ENCODE results near the gene ORAI3. TPM values are rescaled to one million over a fixed set of nuclear protein-coding genes. Genes with fewer than 3 reads are reported as not detected.

Gene ORAI3
- polyA plus RNA-seq, 1 of the 3 experiments (the other 2 are of a cell fraction): 29.0 TPM

DNA sequence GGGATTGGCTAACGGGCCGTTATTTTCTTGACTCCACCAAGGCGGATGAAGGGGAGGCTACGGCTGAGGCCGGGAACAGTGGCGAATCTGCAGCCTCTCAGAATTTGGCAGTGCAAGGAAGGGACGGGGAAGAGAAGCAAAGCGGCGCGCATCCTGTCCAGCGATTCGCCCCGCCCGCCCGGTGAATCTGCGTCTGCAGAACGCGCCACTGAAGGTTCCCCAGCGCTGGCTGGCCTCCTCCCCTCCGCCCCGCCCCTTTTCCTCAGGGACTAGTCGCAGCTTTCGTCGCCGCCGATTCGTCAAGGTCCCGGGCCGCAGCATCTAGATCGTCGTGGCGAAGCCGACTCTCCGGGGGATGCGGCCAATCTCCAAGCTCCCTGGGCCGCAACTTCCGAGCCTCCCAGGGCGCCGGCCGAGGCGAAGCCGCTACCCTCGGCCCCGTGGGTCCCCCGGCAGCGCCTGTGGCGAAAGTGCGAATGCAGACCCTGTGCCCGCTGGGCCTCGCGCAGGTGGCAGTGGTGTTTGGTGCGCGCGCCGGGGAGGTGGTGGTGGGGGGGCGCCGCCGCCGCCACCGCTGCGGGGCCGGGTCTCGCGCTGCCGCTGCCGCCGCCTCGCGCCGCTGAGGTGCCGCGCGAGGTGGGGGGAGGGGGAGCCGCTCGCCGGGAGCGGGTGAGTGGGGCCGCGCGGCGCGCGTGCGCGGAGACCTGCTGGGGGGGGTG is 8.7 kb downstream of the ORAI3 start, which contains the start of gene SETD1A (continued):
- peak; percentile 36; the same call in 1 of the 2 replicates for TF ChIP-seq TAF1 (IDR thresholded peaks at IDR 0.05; ENCODE audit: borderline replicate concordance, low read depth, low read length)

DNA sequence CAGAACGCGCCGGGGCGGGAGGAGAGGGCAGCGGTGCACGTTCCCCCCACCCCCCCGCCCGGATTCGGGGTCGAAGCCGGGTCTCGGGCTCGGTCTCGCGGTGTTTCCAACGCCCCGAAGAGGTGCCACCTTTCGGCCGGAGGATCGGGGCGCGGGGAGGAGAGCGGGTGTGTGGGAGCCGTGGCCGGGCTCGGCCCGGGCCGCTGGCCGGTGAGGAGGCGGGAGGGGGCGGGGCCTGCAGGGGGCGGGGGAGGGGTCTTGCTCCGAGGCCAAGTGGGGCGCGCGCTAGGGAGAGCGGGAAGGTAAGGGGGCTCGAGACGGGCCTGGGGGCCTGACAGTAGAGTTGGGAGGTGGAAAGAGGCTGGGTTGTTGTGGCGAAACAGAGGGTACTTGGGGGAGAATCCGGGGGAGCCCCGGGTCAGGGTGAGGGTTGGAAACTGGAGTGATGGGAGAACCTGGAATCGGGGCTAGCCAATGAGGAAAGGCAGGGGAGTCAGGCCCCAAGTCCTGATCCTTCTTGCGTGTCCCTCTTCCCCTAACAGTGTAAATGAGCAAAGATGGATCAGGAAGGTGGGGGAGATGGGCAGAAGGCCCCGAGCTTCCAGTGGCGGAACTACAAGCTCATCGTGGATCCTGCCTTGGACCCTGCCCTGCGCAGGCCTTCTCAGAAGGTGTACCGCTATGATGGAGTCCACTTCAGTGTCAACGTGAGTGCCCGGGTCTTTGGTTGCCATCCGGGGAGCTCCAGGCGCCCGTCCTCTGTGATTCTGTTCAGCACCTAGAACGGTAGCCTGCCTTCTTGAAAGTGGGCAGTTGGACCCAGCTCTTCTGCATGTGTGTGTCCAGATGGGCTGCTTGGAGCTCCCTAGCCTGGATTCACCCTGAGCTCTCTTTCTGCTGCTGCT is 9.6 kb downstream of the ORAI3 start:
- H2AFZ ChIP-seq (ENCODE audit: low read depth): no peak overlapping the region
- TF ChIP-seq CHD2 (IDR thresholded peaks at IDR 0.05; ENCODE audit: low read length, partially characterized antibody) (peak; percentile 95), ZBTB33 (IDR thresholded peaks at IDR 0.05; ENCODE audit: borderline replicate concordance, low read depth) (peak; percentile 73; the same call in 1 of the 2 replicates), RCOR1 (IDR thresholded peaks at IDR 0.05; ENCODE audit: low read length) (no peak), SIN3A (IDR thresholded peaks at IDR 0.05; ENCODE audit: borderline replicate concordance, low read depth, low read length) (no peak), MAX (IDR thresholded peaks at IDR 0.05; ENCODE audit: low read depth) (no peak)
- no peaks in the 10 kb centered on the region; the same call in 1 of the 2 replicates for H4K20me1 ChIP-seq (ENCODE audit: insufficient read depth)
- H3K79me2 ChIP-seq (ENCODE audit: insufficient read depth): peaks cover 28% of the 10 kb centered on the region
- peak overlapping the region; percentile 92 for H3K4me2 ChIP-seq
- peaks cover 29% of the 10 kb centered on the region for H3F3A ChIP-seq (replicated peaks; ENCODE audit: insufficient read depth)
- H3K4me1 ChIP-seq (ENCODE audit: control insufficient read depth in 1 of 2, insufficient read depth in 2 of 2, low read depth in 1 of 2, low read length in 1 of 2): peaks cover 0 to 21% of the 10 kb centered on the region in 2 experiments; a peak in 1 of 4 replicates
- H3K4me3 ChIP-seq (ENCODE audit: low read depth in 2 of 2, low read length in 1 of 2): peak overlapping the region; percentile 68 to 74
- 16% methylated on average over 23 of the region's 55 CpGs for WGBS (ENCODE audit: low lambda C conversion rate)
- ChIA-PET CTCF (interaction anchor here (1.5 to 2.3 kb wide), 5 partner anchors 8 to 484 kb away, joined by 3 to 10 read pairs (median 6); partner anchors contain the start of genes HSD3B7 and ZNF843), POLR2A (interaction anchor here (0.5 to 1.7 kb wide), 4 partner anchors 9 to 484 kb away, joined by 3 to 6 read pairs (median 4); partner anchors contain the start of genes ORAI3 and ZNF843)
- DNase-seq: peak; percentile 93
- H3K36me3 ChIP-seq (replicated peaks in 1 of 2; ENCODE audit: control insufficient read depth in 1 of 2, insufficient read depth in 2 of 2, low read length in 1 of 2): peaks cover 34 to 45% of the 10 kb centered on the region in 2 experiments
- H3K9me3 ChIP-seq: no peaks in the 10 kb centered on the region
- no peaks in the 10 kb centered on the region for H3K27me3 ChIP-seq (ENCODE audit: insufficient read depth)
- peak overlapping the region; percentile 38 to 98; a peak in 3 of 4 replicates for H3K27ac ChIP-seq (ENCODE audit: low read depth in 2 of 2, low read length in 1 of 2)
- H3K9ac ChIP-seq: peak overlapping the region; percentile 100
- H3K9me2 ChIP-seq: no peaks in the 10 kb centered on the region

DNA sequence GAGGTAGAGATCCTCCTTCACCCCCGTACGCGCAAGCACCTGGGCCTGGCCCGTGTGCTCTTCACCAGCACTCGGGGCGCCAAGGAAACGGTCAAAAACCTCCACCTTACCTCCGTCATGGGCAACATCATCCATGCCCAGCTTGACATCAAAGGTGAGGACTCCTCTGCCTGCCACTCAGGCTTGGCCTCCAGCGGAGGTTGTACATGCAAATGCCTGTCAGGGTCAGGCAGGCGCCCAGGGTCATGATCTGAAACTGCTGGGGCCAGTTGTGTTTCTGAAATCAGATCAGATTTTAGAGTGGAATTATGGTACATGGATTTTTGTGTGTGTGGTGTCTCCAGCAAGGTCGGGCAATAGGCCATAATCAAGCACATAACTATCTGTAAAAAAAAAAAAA is 12.5 kb downstream of the ORAI3 start:
- Histone ChIP-seq H3K9ac (no peak overlapping the region), H3K27me3 (ENCODE audit: insufficient read depth) (no peaks in the 10 kb centered on the region), H3K4me2 (no peak overlapping the region), H3K4me3 (ENCODE audit: low read depth in 2 of 2, low read length in 1 of 2) (no peak overlapping the region), H3K27ac (ENCODE audit: low read depth in 2 of 2, low read length in 1 of 2) (no peak overlapping the region), H3F3A (replicated peaks; ENCODE audit: insufficient read depth) (peaks cover 6% of the 10 kb centered on the region), H2AFZ (ENCODE audit: low read depth) (no peak overlapping the region), H3K9me3 (no peaks in the 10 kb centered on the region), H3K4me1 (ENCODE audit: control insufficient read depth in 1 of 2, insufficient read depth in 2 of 2, low read depth in 1 of 2, low read length in 1 of 2) (peaks cover 0 to 16% of the 10 kb centered on the region in 2 experiments; a peak in 1 of 4 replicates), H3K36me3 (replicated peaks in 1 of 2; ENCODE audit: control insufficient read depth in 1 of 2, insufficient read depth in 2 of 2, low read length in 1 of 2) (peaks cover 54 to 57% of the 10 kb centered on the region in 2 experiments), H4K20me1 (ENCODE audit: insufficient read depth) (no peaks in the 10 kb centered on the region; the same call in 1 of the 2 replicates), H3K79me2 (ENCODE audit: insufficient read depth) (peaks cover 28% of the 10 kb centered on the region), H3K9me2 (no peaks in the 10 kb centered on the region)
- 94% methylated on average over 11 of the region's 11 CpGs for WGBS (ENCODE audit: low lambda C conversion rate)
- no peak for DNase-seq
- POLR2A ChIA-PET: interaction anchor here (1.0 kb wide), 2 partner anchors 9 to 23 kb away, joined by 3 to 4 read pairs; no protein-coding TSS in a partner anchor
- CTCF ChIA-PET: interaction anchor here (1.8 kb wide), 1 partner anchor 8 kb away, joined by 6 read pairs; no protein-coding TSS in a partner anchor
- no peak for TF ChIP-seq IRF3 (IDR thresholded peaks at IDR 0.05; ENCODE audit: low read depth, low read length)
- TF ChIP-seq ELF1 (IDR thresholded peaks at IDR 0.05): no peak
- TF ChIP-seq SIN3A (IDR thresholded peaks at IDR 0.05; ENCODE audit: borderline replicate concordance, low read depth, low read length): no peak
- no peak for TF ChIP-seq NFIC (IDR thresholded peaks at IDR 0.05; ENCODE audit: borderline replicate concordance)
- no peak for TF ChIP-seq YY1 (IDR thresholded peaks at IDR 0.05; ENCODE audit: low read depth)
- no peak for TF ChIP-seq REST (IDR thresholded peaks at IDR 0.05; ENCODE audit: low read depth, low read length)
- no peak for TF ChIP-seq TCF12 (IDR thresholded peaks at IDR 0.05)
- no peak for TF ChIP-seq USF2 (IDR thresholded peaks at IDR 0.05; ENCODE audit: borderline replicate concordance, low read depth, low read length)
